GM12872 (cell line): Measurements from ENCODE around the gene JPH3.

ENCODE experiments used
- TF ChIP-seq, protein P1 (sequence below): IDR thresholded peaks from 3 replicates; pipeline ENCODE4 v1.5.1; 2011; ENCODE audit warnings: low read depth, mild to moderate bottlenecking, low read length, moderate library complexity; ENCODE audit not compliant: insufficient read depth

Gene JPH3

DNA sequence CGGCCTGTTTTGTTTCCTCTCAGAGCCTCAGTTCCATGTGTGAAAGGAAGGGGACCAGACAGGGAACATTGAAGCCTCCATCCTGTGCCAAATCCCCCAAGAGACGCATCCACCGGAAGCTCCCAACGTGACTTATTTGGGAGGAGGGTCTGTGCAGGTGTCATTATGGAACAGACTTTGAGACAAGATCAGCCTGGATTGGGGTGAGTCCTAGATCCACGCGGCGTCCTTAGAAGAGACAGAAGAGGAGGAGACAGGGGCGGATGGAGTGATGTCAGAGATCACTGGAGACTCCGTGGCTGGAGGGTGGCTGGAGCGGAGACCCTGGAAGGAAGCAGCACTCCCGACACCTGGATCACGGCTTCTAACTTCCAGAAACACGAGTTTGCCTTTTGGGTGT lies 83.5 kb downstream of the JPH3 start:
- TF ChIP-seq, protein P1, sequence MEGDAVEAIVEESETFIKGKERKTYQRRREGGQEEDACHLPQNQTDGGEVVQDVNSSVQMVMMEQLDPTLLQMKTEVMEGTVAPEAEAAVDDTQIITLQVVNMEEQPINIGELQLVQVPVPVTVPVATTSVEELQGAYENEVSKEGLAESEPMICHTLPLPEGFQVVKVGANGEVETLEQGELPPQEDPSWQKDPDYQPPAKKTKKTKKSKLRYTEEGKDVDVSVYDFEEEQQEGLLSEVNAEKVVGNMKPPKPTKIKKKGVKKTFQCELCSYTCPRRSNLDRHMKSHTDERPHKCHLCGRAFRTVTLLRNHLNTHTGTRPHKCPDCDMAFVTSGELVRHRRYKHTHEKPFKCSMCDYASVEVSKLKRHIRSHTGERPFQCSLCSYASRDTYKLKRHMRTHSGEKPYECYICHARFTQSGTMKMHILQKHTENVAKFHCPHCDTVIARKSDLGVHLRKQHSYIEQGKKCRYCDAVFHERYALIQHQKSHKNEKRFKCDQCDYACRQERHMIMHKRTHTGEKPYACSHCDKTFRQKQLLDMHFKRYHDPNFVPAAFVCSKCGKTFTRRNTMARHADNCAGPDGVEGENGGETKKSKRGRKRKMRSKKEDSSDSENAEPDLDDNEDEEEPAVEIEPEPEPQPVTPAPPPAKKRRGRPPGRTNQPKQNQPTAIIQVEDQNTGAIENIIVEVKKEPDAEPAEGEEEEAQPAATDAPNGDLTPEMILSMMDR = no peak

DNA sequence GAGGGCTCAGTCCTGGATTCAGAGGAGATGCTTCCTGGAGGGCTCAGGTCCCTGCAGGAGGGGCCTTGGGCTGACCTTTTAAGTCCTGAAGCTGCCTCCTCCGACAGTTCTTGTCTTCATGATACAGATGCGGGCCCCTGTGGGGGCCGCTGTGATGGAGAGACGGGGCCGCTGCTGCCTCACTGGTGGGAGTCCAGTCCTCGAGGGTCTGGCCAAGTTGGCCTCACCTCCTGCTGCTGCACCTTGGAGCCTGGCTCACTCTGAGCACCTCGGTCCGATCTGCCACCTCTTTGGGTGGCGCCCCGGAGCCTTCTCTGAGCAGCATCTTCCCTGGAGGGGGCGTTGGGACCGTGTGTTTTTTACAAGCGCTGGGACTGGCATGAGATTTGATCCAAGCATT lies 84.4 kb downstream of the JPH3 start:
- TF ChIP-seq, protein P1 = no peak

DNA sequence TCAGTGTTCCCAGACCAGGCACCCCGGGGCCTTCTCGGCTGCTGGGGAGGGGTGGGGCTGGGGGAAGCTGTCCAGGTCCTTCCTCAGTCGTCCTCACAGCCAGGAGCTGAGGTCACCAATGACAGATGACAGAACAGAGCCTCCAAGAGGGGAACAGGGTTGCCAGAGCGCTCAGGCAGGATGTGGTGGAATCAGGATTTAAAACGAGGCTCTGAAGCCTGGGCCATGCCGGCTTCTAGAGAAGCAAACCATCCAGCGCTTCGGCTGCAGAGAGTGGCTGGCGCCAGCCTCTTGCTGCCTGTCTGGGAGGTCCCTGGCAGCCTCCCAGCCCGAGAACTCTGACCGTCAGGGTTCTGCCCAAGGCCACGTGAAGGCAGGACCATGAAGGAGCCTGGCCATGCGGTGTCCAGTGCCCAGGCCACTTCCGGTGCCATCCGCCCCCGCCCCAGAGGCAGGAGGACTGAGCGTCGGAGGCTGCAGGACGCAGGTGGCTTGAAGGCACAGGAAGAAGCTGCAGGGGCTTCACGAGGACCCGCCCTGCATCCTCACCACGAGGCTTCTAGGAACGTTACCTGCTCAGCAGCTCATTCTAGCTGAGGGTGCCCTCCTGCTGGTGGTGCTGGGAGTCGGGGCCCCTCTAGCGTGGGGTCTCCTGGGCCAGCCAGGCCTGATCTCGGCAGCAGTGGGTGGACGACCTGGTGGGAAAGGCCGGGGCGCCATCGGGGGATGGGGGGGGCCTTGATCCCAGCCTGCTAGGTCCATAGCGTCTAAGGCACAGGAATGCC lies 85.0 kb downstream of the JPH3 start:
- TF ChIP-seq, protein P1 = no peak

DNA sequence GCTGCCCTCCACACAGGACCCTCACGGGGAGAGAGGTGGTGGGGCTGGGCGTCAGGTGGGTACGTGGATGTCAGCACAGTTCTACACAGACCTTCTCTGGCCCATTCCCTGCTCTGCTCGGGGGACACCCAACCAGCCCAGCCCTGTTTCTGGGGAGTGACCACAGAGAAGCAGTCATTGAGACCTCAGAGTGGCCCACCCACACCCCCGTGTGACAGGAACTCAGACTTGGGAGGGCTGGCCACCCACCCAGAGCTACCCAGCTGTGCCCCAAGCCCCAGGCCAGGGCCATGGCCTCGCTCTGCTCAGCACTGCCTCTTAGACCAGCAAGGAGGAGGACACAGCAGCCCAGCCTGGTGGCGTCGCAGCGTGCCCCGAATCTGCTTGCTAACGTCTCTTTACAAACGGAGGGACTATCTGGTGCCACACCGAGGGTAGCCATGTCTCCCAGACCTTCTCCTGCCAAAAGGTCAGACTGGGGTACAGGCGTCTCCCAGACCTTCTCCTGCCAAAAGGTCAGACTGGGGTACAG lies 85.8 kb downstream of the JPH3 start:
- TF ChIP-seq, protein P1 = no peak

DNA sequence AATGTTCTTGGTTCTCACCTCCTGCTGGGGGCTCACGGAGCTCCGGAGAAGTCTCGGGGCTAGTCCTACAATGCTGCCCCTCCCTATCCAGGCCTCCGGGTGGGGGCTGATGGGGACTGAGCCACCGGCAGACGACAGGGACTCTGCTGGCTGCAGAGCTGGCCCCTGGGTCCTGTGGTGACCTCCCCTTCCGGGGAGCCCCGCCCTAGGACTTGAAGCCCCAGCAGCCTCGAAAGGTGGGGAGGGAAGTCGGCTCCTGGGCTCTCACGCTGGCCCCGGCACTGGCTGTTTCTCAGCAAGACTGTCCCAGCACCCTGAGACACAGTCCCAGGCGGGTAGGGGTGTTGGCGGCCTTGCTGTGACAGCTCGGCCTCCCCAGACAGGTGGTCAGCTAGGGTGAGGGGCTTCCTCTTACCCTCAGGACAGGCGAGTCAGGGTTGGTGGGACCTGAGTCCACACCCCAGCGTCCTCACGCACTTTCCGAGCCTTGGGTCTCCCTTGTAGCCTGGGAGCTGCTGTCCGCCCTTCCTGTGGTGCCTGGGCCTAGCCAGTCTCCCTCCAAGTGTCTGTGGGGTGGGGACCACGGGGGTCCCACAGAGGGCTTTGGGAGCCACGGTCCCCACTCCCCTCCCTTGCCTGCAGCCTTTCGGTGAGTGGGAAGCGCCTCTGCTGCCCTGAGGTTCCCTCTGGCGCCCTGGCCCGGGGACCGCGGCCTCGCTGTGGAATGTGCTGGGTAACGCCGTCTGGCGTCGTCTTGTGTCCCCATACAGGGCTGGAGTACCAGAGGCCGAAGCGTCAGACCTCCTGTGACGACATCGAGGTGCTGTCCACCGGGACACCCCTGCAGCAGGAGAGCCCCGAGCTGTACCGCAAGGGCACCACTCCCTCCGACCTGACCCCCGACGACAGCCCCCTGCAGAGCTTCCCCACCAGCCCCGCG lies 86.8 kb downstream of the JPH3 start:
- TF ChIP-seq, protein P1 = no peak

DNA sequence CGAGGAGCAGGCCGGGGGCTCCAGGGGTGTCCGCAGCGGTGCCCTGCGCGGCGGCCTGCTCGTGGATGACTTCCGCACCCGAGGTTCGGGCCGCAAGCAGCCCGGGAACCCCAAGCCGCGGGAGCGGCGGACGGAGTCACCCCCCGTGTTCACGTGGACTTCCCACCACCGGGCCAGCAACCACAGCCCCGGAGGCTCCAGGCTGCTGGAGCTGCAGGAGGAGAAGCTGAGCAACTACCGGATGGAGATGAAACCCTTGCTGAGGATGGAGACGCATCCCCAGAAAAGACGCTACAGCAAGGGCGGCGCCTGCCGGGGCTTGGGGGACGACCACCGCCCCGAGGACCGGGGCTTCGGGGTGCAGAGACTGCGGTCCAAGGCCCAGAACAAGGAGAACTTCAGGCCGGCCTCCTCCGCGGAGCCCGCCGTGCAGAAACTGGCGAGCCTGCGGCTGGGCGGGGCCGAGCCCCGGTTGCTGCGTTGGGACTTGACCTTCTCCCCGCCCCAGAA lies 87.7 kb downstream of the JPH3 start:
- TF ChIP-seq, protein P1 = no peak
